Skeletal muscle tissue (tissue), 4 donors: ENCODE data around the gene CHRD. TPM values are rescaled to one million over a fixed set of nuclear protein-coding genes. Genes with fewer than 3 reads are reported as not detected.

Experiments used
- H3K27ac ChIP-seq: one replicate; pipeline ENCODE4 v1.7.0; 2013; ENCODE audit warnings: mild to moderate bottlenecking, low read depth, low read length, inconsistent platforms
- H3K27me3 ChIP-seq, 3 donors: one replicate each; pipeline ENCODE4 v1.7.0; 2013; ENCODE audit warnings: low read length in 3 of 3; ENCODE audit not compliant: control insufficient read depth in 3 of 3, insufficient read depth in 3 of 3
- H3K36me3 ChIP-seq, 3 donors: one replicate each; pipeline ENCODE4 v1.7.0; 2013; ENCODE audit warnings: low read length in 3 of 3; ENCODE audit not compliant: control insufficient read depth in 3 of 3, insufficient read depth in 3 of 3
- H3K4me1 ChIP-seq, 3 donors: one replicate each; pipeline ENCODE4 v1.7.0; 2013; ENCODE audit warnings: low read length in 3 of 3, mild to moderate bottlenecking in 3 of 3; ENCODE audit not compliant: control insufficient read depth in 3 of 3, insufficient read depth in 3 of 3
- H3K4me3 ChIP-seq, 3 donors: one replicate each; pipeline ENCODE4 v1.7.0; 2013; ENCODE audit warnings: low read length in 3 of 3
- H3K9ac ChIP-seq, 3 donors: one replicate each; pipeline ENCODE4 v1.7.0; 2013; ENCODE audit warnings: low read length in 3 of 3, mild to moderate bottlenecking in 3 of 3, moderate library complexity in 2 of 3, low read depth in 1 of 3
- H3K9me3 ChIP-seq, 3 donors: one replicate each; pipeline ENCODE4 v1.7.0; 2013; ENCODE audit warnings: low read length in 3 of 3; ENCODE audit not compliant: control insufficient read depth in 3 of 3
- total RNA-seq: library from RNA; depleted of rRNA; stranded (reverse); fragments of >200 nt; gene quantifications from one replicate; pipeline ENCODE4 v1.2.3, GENCODE V29; 2014
- donor health status: Osteomylitis.

CHRD gene
- total RNA-seq, 1 donor from 2014 or later: 14.1 TPM

- H3K9ac ChIP-seq: peak overlapping the region in 2 of 3 donors; percentile 12 to 33
- no peak overlapping the region for H3K4me3 ChIP-seq
- H3K27me3 ChIP-seq: peaks cover 0 to 5% (median 0%) of the 10 kb centered on the region in 3 donors
- peaks cover 19 to 36% (median 34%) of the 10 kb centered on the region in 3 donors for H3K4me1 ChIP-seq
- peaks cover 11 to 21% (median 17%) of the 10 kb centered on the region in 3 donors for H3K36me3 ChIP-seq
- H3K27ac ChIP-seq: no peak overlapping the region
- no peaks in the 10 kb centered on the region for H3K9me3 ChIP-seq
These were observed 7.5 kb upstream of the CHRD start for GRCh38 chr3:184372296-184372821.

GRCh38 chr3:184372911-184373310 is 6.9 kb upstream of the CHRD start:
- H3K4me1 ChIP-seq: peaks cover 25 to 41% (median 39%) of the 10 kb centered on the region in 3 donors
- H3K9ac ChIP-seq: peak overlapping the region in 2 of 3 donors; percentile 12 to 33
- no peak overlapping the region for H3K4me3 ChIP-seq
- H3K27ac ChIP-seq: no peak overlapping the region
- H3K27me3 ChIP-seq: peaks cover 0 to 5% (median 0%) of the 10 kb centered on the region in 3 donors
- no peaks in the 10 kb centered on the region for H3K9me3 ChIP-seq
- peaks cover 9 to 18% (median 15%) of the 10 kb centered on the region in 3 donors for H3K36me3 ChIP-seq

DNA sequence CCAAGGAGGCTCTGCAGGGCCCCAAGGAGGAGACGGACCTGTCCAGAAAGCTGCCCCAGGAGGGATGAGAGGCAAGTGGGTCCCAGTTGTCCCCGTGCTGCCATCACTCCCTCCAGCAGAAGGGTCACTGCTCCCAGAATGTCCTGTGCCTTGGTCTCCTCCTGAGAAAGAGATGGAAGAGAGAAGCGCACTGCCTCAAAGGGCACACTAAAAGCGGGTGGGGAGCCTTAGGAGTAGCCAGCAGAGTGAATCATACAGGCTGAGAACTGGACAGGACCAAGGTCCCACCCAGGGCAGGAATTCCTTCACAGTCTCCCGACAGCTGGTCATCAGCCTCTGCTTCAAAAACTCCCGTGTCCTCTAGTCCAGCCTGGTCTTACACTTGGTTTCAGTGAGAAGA is 6.4 kb upstream of the CHRD start:
- H3K27ac ChIP-seq: no peak overlapping the region
- H3K9me3 ChIP-seq: no peaks in the 10 kb centered on the region
- no peak overlapping the region for H3K9ac ChIP-seq
- no peak overlapping the region for H3K4me3 ChIP-seq
- peaks cover 4 to 14% (median 10%) of the 10 kb centered on the region in 3 donors for H3K36me3 ChIP-seq
- H3K4me1 ChIP-seq: peaks cover 30 to 43% (median 43%) of the 10 kb centered on the region in 3 donors
- H3K27me3 ChIP-seq: peaks cover 0 to 5% (median 0%) of the 10 kb centered on the region in 3 donors

GRCh38 chr3:184375747-184376461 is 4.0 kb upstream of the CHRD start:
- Histone ChIP-seq H3K27me3 (peaks cover 0 to 16% (median 4%) of the 10 kb centered on the region in 3 donors), H3K9me3 (no peaks in the 10 kb centered on the region), H3K9ac (peak overlapping the region in 1 of 3 donors; percentile 25), H3K27ac (no peak overlapping the region), H3K4me1 (peaks cover 36 to 47% (median 44%) of the 10 kb centered on the region in 3 donors), H3K36me3 (peaks cover 3 to 11% (median 7%) of the 10 kb centered on the region in 3 donors), H3K4me3 (no peak overlapping the region)

GRCh38 chr3:184377374-184377773 is 2.5 kb upstream of the CHRD start:
- Histone ChIP-seq H3K27ac (peak overlapping the region; percentile 88), H3K9ac (peak overlapping the region; percentile 68 to 84 (median 77)), H3K36me3 (peaks cover 3 to 16% (median 7%) of the 10 kb centered on the region in 3 donors), H3K4me1 (peaks cover 40 to 49% (median 48%) of the 10 kb centered on the region in 3 donors), H3K9me3 (no peaks in the 10 kb centered on the region), H3K4me3 (peak overlapping the region; percentile 46 to 66 (median 61)), H3K27me3 (peaks cover 0 to 19% (median 9%) of the 10 kb centered on the region in 3 donors)

GRCh38 chr3:184377882-184378445 is 1.9 kb upstream of the CHRD start, which contains the start of gene THPO:
Gene THPO, minus strand, starts transcription at chr3:184378207. Its CDS starts 1,948 bp downstream, at chr3:184376259.
- no peaks in the 10 kb centered on the region for H3K9me3 ChIP-seq
- peak within 1 kb of the TSS; percentile 68 to 84 (median 77) for H3K9ac ChIP-seq
- H3K4me3 ChIP-seq: peak within 1 kb of the TSS; percentile 46 to 66 (median 61)
- H3K27ac ChIP-seq: peak within 1 kb of the TSS; percentile 88
- H3K4me1 ChIP-seq: peaks cover 38 to 47% (median 43%) of the 10 kb centered on the region in 3 donors
- H3K36me3 ChIP-seq: peaks cover 1 to 19% (median 7%) of the 10 kb centered on the region in 3 donors
- peaks cover 0 to 19% (median 9%) of the 10 kb centered on the region in 3 donors for H3K27me3 ChIP-seq

DNA sequence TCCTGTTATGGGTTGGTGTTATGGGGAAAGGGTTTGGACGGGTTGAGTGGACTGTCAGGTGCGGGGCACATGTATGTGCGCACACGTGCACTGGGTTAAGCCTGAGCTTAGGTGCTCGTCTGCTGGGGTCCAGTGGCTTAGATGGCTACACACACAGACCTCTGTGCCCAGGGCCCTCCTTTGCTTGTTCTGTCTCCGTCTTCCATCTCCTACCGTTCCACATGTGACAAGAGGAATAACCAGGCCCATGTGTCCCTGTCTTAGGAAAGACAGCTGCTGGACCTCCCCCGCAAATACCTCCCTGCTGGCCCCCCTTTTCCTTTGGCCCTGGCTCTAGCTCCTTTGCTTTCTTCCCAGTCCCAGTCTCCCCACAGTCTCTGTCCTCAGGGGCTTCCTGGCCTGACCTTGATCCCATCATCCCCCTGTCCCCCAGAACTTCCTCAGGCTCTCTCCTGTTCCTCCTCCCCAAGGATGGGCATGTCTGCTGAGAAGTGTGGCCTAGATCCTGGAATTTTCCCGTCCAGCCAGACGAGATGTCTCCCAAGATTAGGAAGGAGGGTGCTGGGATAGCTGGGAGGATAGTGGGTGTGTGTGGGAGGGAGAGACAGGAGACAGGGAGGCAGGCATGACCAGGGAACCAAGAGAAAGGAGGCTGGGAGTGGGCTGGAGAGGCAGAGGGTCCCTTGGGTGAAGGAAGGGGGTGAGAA is 1.1 kb upstream of the CHRD start:
- H3K36me3 ChIP-seq: peaks cover 3 to 17% (median 7%) of the 10 kb centered on the region in 3 donors
- H3K9me3 ChIP-seq: no peaks in the 10 kb centered on the region
- H3K4me1 ChIP-seq: peaks cover 35 to 42% (median 40%) of the 10 kb centered on the region in 3 donors
- peak overlapping the region; percentile 88 for H3K27ac ChIP-seq
- peak overlapping the region; percentile 68 to 84 (median 77) for H3K9ac ChIP-seq
- peaks cover 0 to 19% (median 9%) of the 10 kb centered on the region in 3 donors for H3K27me3 ChIP-seq
- H3K4me3 ChIP-seq: peak overlapping the region; percentile 46 to 66 (median 61)

- Histone ChIP-seq H3K36me3 (peaks cover 3 to 15% (median 5%) of the 10 kb centered on the region in 3 donors), H3K27ac (no peak overlapping the region), H3K9ac (peak overlapping the region; percentile 69 to 73 (median 72)), H3K27me3 (peaks cover 0 to 19% (median 9%) of the 10 kb centered on the region in 3 donors), H3K4me1 (peaks cover 35 to 42% (median 40%) of the 10 kb centered on the region in 3 donors), H3K4me3 (peak overlapping the region in 2 of 3 donors; percentile 69 to 73), H3K9me3 (no peaks in the 10 kb centered on the region)
These were observed 352 bp downstream of the CHRD start for GRCh38 chr3:184380185-184380626.

- Histone ChIP-seq H3K9me3 (no peaks in the 10 kb centered on the region), H3K27ac (no peak overlapping the region), H3K4me3 (peak overlapping the region; percentile 61 to 73 (median 69)), H3K9ac (peak overlapping the region; percentile 69 to 73 (median 72)), H3K27me3 (peaks cover 0 to 19% (median 9%) of the 10 kb centered on the region in 3 donors), H3K36me3 (peaks cover 0 to 10% (median 3%) of the 10 kb centered on the region in 3 donors), H3K4me1 (peaks cover 35 to 42% (median 40%) of the 10 kb centered on the region in 3 donors)
These were observed 890 bp downstream of the CHRD start for GRCh38 chr3:184380627-184381260.
